NT2/D1 (cell line): Measurements from ENCODE around the gene VANGL1.

Experiments used
- DNase-seq: peaks from one replicate; pipeline ENCODE4 v3.0.0-alpha.2; 2011; ENCODE audit warnings: low read depth, low spot score
- H3K27me3 ChIP-seq: 2 replicates; pipeline ENCODE4 v1.6.0; 2011; ENCODE audit warnings: mild to moderate bottlenecking; ENCODE audit not compliant: insufficient read length, insufficient read depth
- H3K36me3 ChIP-seq: 2 replicates; pipeline ENCODE4 v1.6.1; 2011; ENCODE audit warnings: mild to moderate bottlenecking, low read length, mixed read lengths; ENCODE audit not compliant: insufficient read depth, insufficient read length
- H3K4me1 ChIP-seq: 2 replicates; pipeline ENCODE4 v1.5.1; 2011; ENCODE audit not compliant: insufficient read depth, insufficient read length
- H3K4me3 ChIP-seq: 2 replicates; pipeline ENCODE4 v1.5.1; 2011; ENCODE audit warnings: low read depth; ENCODE audit not compliant: insufficient read length
- H3K9ac ChIP-seq: 2 replicates; pipeline ENCODE4 v1.6.0; 2011; ENCODE audit warnings: low read depth; ENCODE audit not compliant: insufficient read length
- H3K9me3 ChIP-seq: 2 replicates; pipeline ENCODE4 v1.5.1; 2011; ENCODE audit warnings: mild to moderate bottlenecking, low read length; ENCODE audit not compliant: insufficient read depth
- SUZ12 ChIP-seq: IDR thresholded peaks from 2 replicates; pipeline ENCODE4 v1.6.1; 2011; ENCODE audit not compliant: insufficient read length, insufficient read depth; ENCODE audit errors: extremely low read depth
- YY1 ChIP-seq: IDR thresholded peaks from 2 replicates; pipeline ENCODE4 v1.6.1; 2011; ENCODE audit not compliant: insufficient read length, insufficient read depth
- ZNF274 ChIP-seq: IDR thresholded peaks from 2 replicates; pipeline ENCODE4 v1.6.1; 2011; ENCODE audit warnings: mild to moderate bottlenecking, low read depth, low read length

Gene VANGL1

GRCh38 chr1:115690972-115691371 is 49.2 kb downstream of the VANGL1 start:
- H3K27me3 ChIP-seq, result no peaks in the 10 kb centered on the region
- H3K4me3 ChIP-seq, result no peak overlapping the region
- no peak overlapping the region for H3K9ac ChIP-seq
- TF ChIP-seq ZNF274, result no peak
- no peak for TF ChIP-seq SUZ12
- TF ChIP-seq YY1, result no peak
- H3K36me3 ChIP-seq, result peaks cover 42% of the 10 kb centered on the region
- no peak for DNase-seq
- H3K9me3 ChIP-seq, result no peaks in the 10 kb centered on the region
- H3K4me1 ChIP-seq, result no peaks in the 10 kb centered on the region

GRCh38 chr1:115692224-115692623 is 50.5 kb downstream of the VANGL1 start:
- Histone ChIP-seq H3K4me1 (no peaks in the 10 kb centered on the region), H3K36me3 (peaks cover 34% of the 10 kb centered on the region), H3K4me3 (no peak overlapping the region), H3K9me3 (no peaks in the 10 kb centered on the region), H3K9ac (no peak overlapping the region), H3K27me3 (no peaks in the 10 kb centered on the region)
- DNase-seq, result no peak
- TF ChIP-seq ZNF274, result no peak
- TF ChIP-seq SUZ12, result no peak
- TF ChIP-seq YY1, result no peak

- peaks cover 34% of the 10 kb centered on the region for H3K36me3 ChIP-seq
- no peak for DNase-seq
- TF ChIP-seq ZNF274 (no peak), YY1 (no peak), SUZ12 (no peak)
- no peak overlapping the region for H3K9ac ChIP-seq
- H3K4me3 ChIP-seq, result no peak overlapping the region
- no peaks in the 10 kb centered on the region for H3K9me3 ChIP-seq
- H3K4me1 ChIP-seq, result no peaks in the 10 kb centered on the region
- no peaks in the 10 kb centered on the region for H3K27me3 ChIP-seq
Measured at GRCh38 chr1:115694805-115695204, 53.0 kb downstream of the VANGL1 start.

- Histone ChIP-seq H3K9ac (no peak overlapping the region), H3K4me3 (no peak overlapping the region), H3K9me3 (no peaks in the 10 kb centered on the region), H3K36me3 (peaks cover 8% of the 10 kb centered on the region), H3K4me1 (no peaks in the 10 kb centered on the region), H3K27me3 (no peaks in the 10 kb centered on the region)
- DNase-seq, result no peak
- TF ChIP-seq SUZ12 (no peak), ZNF274 (no peak), YY1 (no peak)
Measured at GRCh38 chr1:115697619-115698018, 55.8 kb downstream of the VANGL1 start.

- Histone ChIP-seq H3K4me1 (peaks cover 7% of the 10 kb centered on the region), H3K9ac (no peak overlapping the region), H3K36me3 (no peaks in the 10 kb centered on the region), H3K27me3 (no peaks in the 10 kb centered on the region), H3K4me3 (no peak overlapping the region), H3K9me3 (no peaks in the 10 kb centered on the region)
- no peak for TF ChIP-seq SUZ12
- TF ChIP-seq YY1, result no peak
- no peak for TF ChIP-seq ZNF274
- DNase-seq, result no peak
Measured at GRCh38 chr1:115701090-115701489, 59.3 kb downstream of the VANGL1 start.

- Histone ChIP-seq H3K4me3 (no peak overlapping the region), H3K9me3 (no peaks in the 10 kb centered on the region), H3K36me3 (no peaks in the 10 kb centered on the region), H3K27me3 (no peaks in the 10 kb centered on the region), H3K4me1 (peaks cover 10% of the 10 kb centered on the region), H3K9ac (no peak overlapping the region)
- no peak for TF ChIP-seq SUZ12
- TF ChIP-seq YY1, result no peak
- TF ChIP-seq ZNF274, result no peak
- DNase-seq, result no peak
Measured at GRCh38 chr1:115702959-115703358, 61.2 kb downstream of the VANGL1 start.

- TF ChIP-seq ZNF274, result no peak
- TF ChIP-seq YY1, result no peak
- no peak for TF ChIP-seq SUZ12
- Histone ChIP-seq H3K36me3 (no peaks in the 10 kb centered on the region), H3K9ac (no peak overlapping the region)
Measured at GRCh38 chr1:115705085-115705951, 63.5 kb downstream of the VANGL1 start.

More at GRCh38 chr1:115705085-115705951, 63.5 kb downstream of the VANGL1 start:
- no peak for DNase-seq
- peaks cover 10% of the 10 kb centered on the region for H3K4me1 ChIP-seq
- H3K9me3 ChIP-seq, result no peaks in the 10 kb centered on the region
- no peak overlapping the region for H3K4me3 ChIP-seq
- H3K27me3 ChIP-seq, result no peaks in the 10 kb centered on the region
